GM21515 (cell line): Measurements from ENCODE around the gene EIF3M.
"Not testable (repeated sequence)": the region's sequence is repeated elsewhere in the genome, so short reads cannot be mapped to it uniquely, and the experiment has no call there.

Source experiments
- ATAC-seq: cut with Tn5 transposase; IDR thresholded peaks from one replicate; pipeline ENCODE4 v1.9.1; 2021; ENCODE audit not compliant: unreplicated experiment

EIF3M gene

GRCh38 chr11:32594272-32594671 is 10.6 kb downstream of the EIF3M start:
- no peak for ATAC-seq

GRCh38 chr11:32596114-32596513 is 12.5 kb downstream of the EIF3M start:
- ATAC-seq, result not testable (repeated sequence)

DNA sequence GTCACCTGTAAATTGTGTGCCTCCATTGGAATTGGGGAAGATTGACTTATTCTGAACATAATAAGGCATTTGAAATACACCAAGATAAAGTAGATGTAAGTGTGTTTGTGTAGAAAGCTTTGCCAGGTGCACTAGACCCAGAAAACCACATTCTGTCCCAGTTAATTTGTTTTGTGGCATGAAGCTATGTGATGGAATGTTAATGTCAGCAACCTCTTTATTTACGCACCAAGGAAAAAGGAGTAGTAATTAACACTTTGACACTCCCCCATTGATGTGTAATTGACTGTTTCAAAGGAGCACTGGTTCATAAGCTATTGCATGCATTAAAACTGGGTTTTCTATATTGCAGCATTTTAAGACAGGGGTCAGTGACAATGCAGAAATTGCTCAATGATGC is 14.3 kb downstream of the EIF3M start:
- no peak for ATAC-seq

- no peak for ATAC-seq
Measured at GRCh38 chr11:32602657-32603415, 19.2 kb downstream of the EIF3M start.

GRCh38 chr11:32606220-32606619 is 22.6 kb downstream of the EIF3M start:
- ATAC-seq, result no peak

GRCh38 chr11:32608826-32609225 is 25.2 kb downstream of the EIF3M start:
- ATAC-seq, result not testable (repeated sequence)

DNA sequence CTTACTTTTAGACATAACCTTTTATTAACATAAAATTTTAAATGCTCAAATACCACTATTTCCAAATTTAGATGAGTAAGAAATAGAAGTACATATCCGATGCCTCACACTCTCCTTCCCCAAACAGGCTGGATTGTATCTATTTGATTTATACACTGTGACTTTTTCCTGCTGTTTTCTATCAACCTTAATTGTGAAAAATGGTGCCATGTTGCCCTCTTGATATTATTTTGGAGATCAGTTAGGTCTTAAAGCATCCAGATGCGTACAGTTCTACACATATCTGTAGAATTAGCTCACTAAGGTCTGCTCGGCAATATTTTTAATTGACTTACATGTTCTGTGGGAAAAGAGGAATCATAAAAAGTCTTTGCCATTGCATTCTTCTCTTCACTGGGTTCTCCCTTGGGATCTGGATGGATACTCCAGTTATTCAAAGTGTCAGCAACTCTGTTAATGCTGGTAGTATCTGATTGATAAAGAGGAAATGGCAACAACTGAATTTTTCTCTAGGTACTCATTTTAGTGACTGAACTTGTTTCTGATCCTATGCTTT is 27.2 kb downstream of the EIF3M start:
- no peak for ATAC-seq

GRCh38 chr11:32613500-32614151 is 30.0 kb downstream of the EIF3M start:
- ATAC-seq, result no peak

- no peak for ATAC-seq
Measured at GRCh38 chr11:32615422-32615821, 31.8 kb downstream of the EIF3M start.

- no peak for ATAC-seq
Measured at GRCh38 chr11:32616903-32617302, 33.3 kb downstream of the EIF3M start.

- ATAC-seq, result no peak
Measured at GRCh38 chr11:32630844-32631243, 47.2 kb downstream of the EIF3M start.

GRCh38 chr11:32635819-32636218 is 52.2 kb downstream of the EIF3M start:
- no peak for ATAC-seq

DNA sequence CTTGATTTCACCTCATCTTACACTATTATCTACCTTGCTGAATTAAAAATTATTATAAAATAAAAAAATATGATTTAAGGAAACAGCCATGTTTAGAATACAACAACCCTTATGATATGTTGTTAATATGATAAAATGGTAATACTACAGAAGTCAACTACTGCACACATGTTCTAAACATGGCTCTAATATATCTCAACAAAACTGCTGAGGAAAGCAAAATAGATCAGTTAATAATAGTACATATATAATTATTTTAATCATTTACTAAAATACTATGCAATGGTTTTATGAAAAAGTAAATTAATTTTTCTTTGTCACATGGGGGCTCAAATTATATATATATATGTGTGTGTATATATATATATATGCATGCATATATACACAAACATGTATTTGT is 57.7 kb downstream of the EIF3M start:
- no peak for ATAC-seq

- no peak for ATAC-seq
Measured at GRCh38 chr11:32643526-32643925, 59.9 kb downstream of the EIF3M start.
